ENCODE data around the gene NLRP1. TPM values are rescaled to one million over a fixed set of nuclear protein-coding genes. Genes with fewer than 3 reads are reported as not detected.
"Not testable (repeated sequence)": the region's sequence is repeated elsewhere in the genome, so short reads cannot be mapped to it uniquely, and the experiment has no call there.

Gene NLRP1
- polyA plus RNA-seq, 3 donors, result 13.2 to 388 (median 17.3) TPM

DNA sequence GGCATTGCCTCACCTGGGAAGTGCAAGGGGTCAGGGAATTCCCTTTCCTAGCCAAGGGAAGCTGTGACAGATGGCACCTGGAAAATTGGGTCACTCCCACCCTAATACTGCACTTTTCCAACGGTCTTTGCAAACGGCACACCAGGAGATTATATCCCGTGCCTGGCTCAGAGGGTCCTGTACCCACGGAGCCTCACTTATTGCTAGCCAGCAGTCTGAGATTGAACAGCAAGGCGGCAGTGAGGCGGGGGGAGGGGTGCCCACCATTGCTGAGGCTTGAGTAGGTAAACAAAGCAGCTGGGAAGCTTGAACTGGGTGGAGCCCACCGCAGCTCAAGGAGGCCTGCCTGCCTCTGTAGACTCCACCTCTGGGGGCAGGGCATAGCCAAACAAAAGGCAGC, 11.3 kb downstream of the NLRP1 start:
- H3K27ac Mint-ChIP-seq; H3K27me3 ChIP-seq (ENCODE audit: control insufficient read depth in 2 of 2, insufficient read depth in 2 of 2, low read length in 2 of 2); H3K4me3 Mint-ChIP-seq; H3K4me3 ChIP-seq (replicated peaks in 1 of 3; ENCODE audit: low read depth in 2 of 3, low read length in 3 of 3); H3K27ac ChIP-seq (ENCODE audit: low read depth in 1 of 2, low read length in 2 of 2); H3K9ac ChIP-seq (ENCODE audit: insufficient read depth, low read length, poor library complexity, severe bottlenecking); H2AFZ ChIP-seq (ENCODE audit: insufficient read depth, low read depth, low read length, poor library complexity, severe bottlenecking); H3K27me3 Mint-ChIP-seq (ENCODE audit: low read depth in 3 of 3); DNase-seq; intact Hi-C loops (cut with micrococcal nuclease); H3K4me2 ChIP-seq (replicated peaks; ENCODE audit: extremely low read depth, low read length, poor library complexity, severe bottlenecking); H3K9me3 ChIP-seq (replicated peaks in 1 of 2; ENCODE audit: control insufficient read depth in 1 of 2, insufficient read depth in 1 of 2, low read length in 2 of 2): not testable (repeated sequence)
- Histone ChIP-seq H4K20me1 (ENCODE audit: insufficient read depth, low read length) (peaks cover 86% of the 10 kb centered on the region), H3K4me1 (ENCODE audit: control insufficient read depth in 1 of 2, insufficient read depth in 2 of 2, low read length in 2 of 2) (peaks cover 0 to 12% of the 10 kb centered on the region in 2 donors), H3K79me2 (ENCODE audit: insufficient read depth, low read length) (peaks cover 49% of the 10 kb centered on the region), H3K36me3 (replicated peaks in 1 of 2; ENCODE audit: control insufficient read depth in 1 of 2, insufficient read depth in 2 of 2, low read length in 2 of 2) (peaks cover 25 to 61% of the 10 kb centered on the region in 2 donors)
- peaks cover 44% of the 10 kb centered on the region for H3K4me1 Mint-ChIP-seq
- H3K36me3 Mint-ChIP-seq, result peaks cover 86 to 93% of the 10 kb centered on the region in 2 donors
- 100% methylated on average over 4 of the region's 7 CpGs for WGBS (ENCODE audit: insufficient coverage)
- peaks cover 0 to 13% (median 8%) of the 10 kb centered on the region in 7 donors for H3K9me3 Mint-ChIP-seq

DNA sequence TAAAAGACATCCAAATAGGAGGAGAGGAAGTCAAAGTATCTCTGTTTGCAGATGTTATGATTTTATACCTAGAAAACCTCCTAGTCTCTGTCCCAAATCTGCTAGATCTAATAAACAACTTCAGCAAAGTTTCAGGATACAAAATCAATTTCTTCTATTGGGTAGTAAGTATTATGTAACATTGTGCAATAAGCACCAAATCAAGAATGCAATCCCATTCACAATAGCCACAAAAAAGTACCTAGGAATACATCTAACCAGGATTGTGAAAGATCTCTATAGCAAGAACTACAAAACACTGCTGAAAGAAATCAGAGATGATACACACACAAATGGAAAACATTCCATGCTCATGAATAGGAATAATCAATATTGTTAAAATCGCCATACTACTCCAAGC, 13.0 kb downstream of the NLRP1 start:
- Histone ChIP-seq H3K9me3 (replicated peaks in 1 of 2; ENCODE audit: control insufficient read depth in 1 of 2, insufficient read depth in 1 of 2, low read length in 2 of 2) (peaks cover 6% of the 10 kb centered on the region in 2 donors), H2AFZ (ENCODE audit: insufficient read depth, low read depth, low read length, poor library complexity, severe bottlenecking) (no peak overlapping the region), H3K79me2 (ENCODE audit: insufficient read depth, low read length) (peaks cover 44% of the 10 kb centered on the region), H3K4me2 (replicated peaks; ENCODE audit: extremely low read depth, low read length, poor library complexity, severe bottlenecking) (no peak overlapping the region), H3K27me3 (ENCODE audit: control insufficient read depth in 2 of 2, insufficient read depth in 2 of 2, low read length in 2 of 2) (no peaks in the 10 kb centered on the region), H4K20me1 (ENCODE audit: insufficient read depth, low read length) (peaks cover 90% of the 10 kb centered on the region), H3K27ac (ENCODE audit: low read depth in 1 of 2, low read length in 2 of 2) (no peak overlapping the region), H3K4me1 (ENCODE audit: control insufficient read depth in 1 of 2, insufficient read depth in 2 of 2, low read length in 2 of 2) (peaks cover 0 to 12% of the 10 kb centered on the region in 2 donors), H3K36me3 (replicated peaks in 1 of 2; ENCODE audit: control insufficient read depth in 1 of 2, insufficient read depth in 2 of 2, low read length in 2 of 2) (peaks cover 39 to 78% of the 10 kb centered on the region in 2 donors), H3K4me3 (replicated peaks in 1 of 3; ENCODE audit: low read depth in 2 of 3, low read length in 3 of 3) (no peak overlapping the region), H3K9ac (ENCODE audit: insufficient read depth, low read length, poor library complexity, severe bottlenecking) (no peak overlapping the region)
- peaks cover 29% of the 10 kb centered on the region for H3K4me1 Mint-ChIP-seq
- no CpG with 5 or more reads among the region's 1 CpG for WGBS (ENCODE audit: insufficient coverage)
- intact Hi-C loops (cut with micrococcal nuclease), result no loop called here
- H3K9me3 Mint-ChIP-seq, result peaks cover 0 to 15% (median 8%) of the 10 kb centered on the region in 7 donors
- H3K36me3 Mint-ChIP-seq, result peaks cover 91 to 100% of the 10 kb centered on the region in 2 donors
- no peak for DNase-seq
- no peak overlapping the region for H3K27ac Mint-ChIP-seq
- peaks cover 0 to 2% (median 0%) of the 10 kb centered on the region in 3 donors for H3K27me3 Mint-ChIP-seq (ENCODE audit: low read depth in 3 of 3)
- TF ChIP-seq, protein P1, sequence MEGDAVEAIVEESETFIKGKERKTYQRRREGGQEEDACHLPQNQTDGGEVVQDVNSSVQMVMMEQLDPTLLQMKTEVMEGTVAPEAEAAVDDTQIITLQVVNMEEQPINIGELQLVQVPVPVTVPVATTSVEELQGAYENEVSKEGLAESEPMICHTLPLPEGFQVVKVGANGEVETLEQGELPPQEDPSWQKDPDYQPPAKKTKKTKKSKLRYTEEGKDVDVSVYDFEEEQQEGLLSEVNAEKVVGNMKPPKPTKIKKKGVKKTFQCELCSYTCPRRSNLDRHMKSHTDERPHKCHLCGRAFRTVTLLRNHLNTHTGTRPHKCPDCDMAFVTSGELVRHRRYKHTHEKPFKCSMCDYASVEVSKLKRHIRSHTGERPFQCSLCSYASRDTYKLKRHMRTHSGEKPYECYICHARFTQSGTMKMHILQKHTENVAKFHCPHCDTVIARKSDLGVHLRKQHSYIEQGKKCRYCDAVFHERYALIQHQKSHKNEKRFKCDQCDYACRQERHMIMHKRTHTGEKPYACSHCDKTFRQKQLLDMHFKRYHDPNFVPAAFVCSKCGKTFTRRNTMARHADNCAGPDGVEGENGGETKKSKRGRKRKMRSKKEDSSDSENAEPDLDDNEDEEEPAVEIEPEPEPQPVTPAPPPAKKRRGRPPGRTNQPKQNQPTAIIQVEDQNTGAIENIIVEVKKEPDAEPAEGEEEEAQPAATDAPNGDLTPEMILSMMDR (IDR thresholded peaks at IDR 0.05), result no peak
- no peak overlapping the region for H3K4me3 Mint-ChIP-seq

All from CD14-positive monocyte (primary cell).